ENCODE results near the gene HEPH.

HEPH gene

DNA sequence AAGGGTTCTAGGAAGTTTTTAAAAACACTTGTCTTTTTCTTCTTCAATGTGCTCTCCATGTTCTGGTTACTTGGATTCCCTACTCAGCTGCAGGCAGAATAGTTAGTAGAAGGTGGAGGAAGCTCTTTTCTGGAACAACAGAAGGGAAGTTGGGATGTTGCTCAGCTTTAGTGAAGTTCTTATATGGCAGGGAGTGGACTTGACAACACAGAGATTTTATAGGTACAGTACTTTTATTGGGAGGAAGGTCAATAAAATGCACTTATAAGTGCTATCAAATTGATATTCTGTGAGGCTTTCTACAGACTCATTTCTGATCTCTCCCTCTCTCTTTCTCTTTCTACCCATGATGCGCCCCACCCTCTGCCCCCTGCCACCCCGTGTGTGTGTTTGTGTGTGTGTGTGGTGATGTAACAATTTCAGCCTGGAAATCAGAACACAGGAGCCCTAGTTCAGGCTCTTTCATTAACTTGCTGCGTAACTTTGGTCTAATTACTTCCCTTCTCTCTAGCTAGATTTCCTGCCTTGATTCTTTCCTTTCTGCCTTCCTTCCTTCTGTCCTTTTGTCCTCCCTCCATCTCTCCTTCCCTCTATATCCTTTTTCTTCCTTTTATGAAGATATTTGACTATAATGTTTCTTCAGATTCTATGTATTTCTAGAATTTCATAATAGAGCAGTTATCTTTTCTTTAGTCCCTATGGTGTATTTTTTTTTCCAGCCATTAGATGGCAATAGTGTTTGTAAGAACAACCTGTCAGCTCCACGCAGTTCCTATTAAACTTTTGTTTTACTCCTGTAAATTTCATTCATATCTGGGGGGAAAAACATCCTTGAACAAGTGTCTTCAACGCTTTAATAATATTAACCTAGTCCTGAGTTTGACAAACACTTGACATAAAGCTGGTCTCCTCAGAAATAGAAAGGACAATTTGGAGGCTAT lies 37.1 kb downstream of the HEPH start:
- no peaks in the 10 kb centered on the region for H3K79me2 ChIP-seq (ENCODE audit: low read length)
- H3K27ac ChIP-seq (ENCODE audit: low read length): peak overlapping the region; percentile 30; the same call in 1 of the 2 replicates
- H3F3A ChIP-seq (ENCODE audit: insufficient read depth, low read length): no peaks in the 10 kb centered on the region
- peak; percentile 51 for DNase-seq
- H3K27me3 ChIP-seq (replicated peaks; ENCODE audit: insufficient read depth, low read length): no peaks in the 10 kb centered on the region
- no peaks in the 10 kb centered on the region for H3K9me3 ChIP-seq (replicated peaks; ENCODE audit: insufficient read depth, low read length)
- no peaks in the 10 kb centered on the region for H4K20me1 ChIP-seq (ENCODE audit: insufficient read depth, low read length)
- peak overlapping the region; percentile 33; the same call in 1 of the 2 replicates for H3K4me2 ChIP-seq (ENCODE audit: low read depth, low read length)
- H3K4me1 ChIP-seq (ENCODE audit: low read length): peaks cover 14% of the 10 kb centered on the region
- H3K4me3 ChIP-seq (ENCODE audit: low read length): no peak overlapping the region
- no peak for TF ChIP-seq EZH2 (optimal IDR thresholded peaks at IDR 0.05; ENCODE audit: low read depth, low read length)
- TF ChIP-seq, protein P1, sequence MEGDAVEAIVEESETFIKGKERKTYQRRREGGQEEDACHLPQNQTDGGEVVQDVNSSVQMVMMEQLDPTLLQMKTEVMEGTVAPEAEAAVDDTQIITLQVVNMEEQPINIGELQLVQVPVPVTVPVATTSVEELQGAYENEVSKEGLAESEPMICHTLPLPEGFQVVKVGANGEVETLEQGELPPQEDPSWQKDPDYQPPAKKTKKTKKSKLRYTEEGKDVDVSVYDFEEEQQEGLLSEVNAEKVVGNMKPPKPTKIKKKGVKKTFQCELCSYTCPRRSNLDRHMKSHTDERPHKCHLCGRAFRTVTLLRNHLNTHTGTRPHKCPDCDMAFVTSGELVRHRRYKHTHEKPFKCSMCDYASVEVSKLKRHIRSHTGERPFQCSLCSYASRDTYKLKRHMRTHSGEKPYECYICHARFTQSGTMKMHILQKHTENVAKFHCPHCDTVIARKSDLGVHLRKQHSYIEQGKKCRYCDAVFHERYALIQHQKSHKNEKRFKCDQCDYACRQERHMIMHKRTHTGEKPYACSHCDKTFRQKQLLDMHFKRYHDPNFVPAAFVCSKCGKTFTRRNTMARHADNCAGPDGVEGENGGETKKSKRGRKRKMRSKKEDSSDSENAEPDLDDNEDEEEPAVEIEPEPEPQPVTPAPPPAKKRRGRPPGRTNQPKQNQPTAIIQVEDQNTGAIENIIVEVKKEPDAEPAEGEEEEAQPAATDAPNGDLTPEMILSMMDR (IDR thresholded peaks at IDR 0.05; ENCODE audit: low read length): peak; percentile 52
- no peaks in the 10 kb centered on the region for H3K36me3 ChIP-seq (replicated peaks; ENCODE audit: insufficient read depth, low read length)
- no peaks in the 10 kb centered on the region for H3K9me2 ChIP-seq (replicated peaks; ENCODE audit: insufficient read depth, low read length)
- peak overlapping the region; percentile 47 for H2AFZ ChIP-seq (ENCODE audit: low read length)
- no peak overlapping the region for H3K9ac ChIP-seq (ENCODE audit: low read length)

DNA sequence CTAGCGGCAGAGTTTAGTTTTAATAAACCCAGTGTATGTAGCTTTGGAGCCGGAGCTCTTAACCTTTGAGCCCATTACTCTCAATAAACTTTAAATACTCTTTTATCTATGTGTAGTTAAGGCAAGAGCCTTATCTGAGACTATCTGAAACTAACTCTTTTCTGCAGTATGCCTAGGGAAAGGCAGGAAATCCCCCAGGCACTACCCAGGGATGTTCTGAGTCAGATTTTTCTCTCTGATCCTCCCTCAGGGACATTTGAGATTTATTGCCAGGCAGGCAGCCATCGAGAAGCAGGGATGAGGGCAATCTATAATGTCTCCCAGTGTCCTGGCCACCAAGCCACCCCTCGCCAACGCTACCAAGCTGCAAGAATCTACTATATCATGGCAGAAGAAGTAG lies 39.1 kb downstream of the HEPH start:
- Histone ChIP-seq H3F3A (ENCODE audit: insufficient read depth, low read length) (no peaks in the 10 kb centered on the region), H3K9ac (ENCODE audit: low read length) (no peak overlapping the region), H3K9me2 (replicated peaks; ENCODE audit: insufficient read depth, low read length) (no peaks in the 10 kb centered on the region), H3K27ac (ENCODE audit: low read length) (no peak overlapping the region), H3K79me2 (ENCODE audit: low read length) (no peaks in the 10 kb centered on the region), H3K27me3 (replicated peaks; ENCODE audit: insufficient read depth, low read length) (no peaks in the 10 kb centered on the region), H3K4me1 (ENCODE audit: low read length) (peaks cover 14% of the 10 kb centered on the region), H3K36me3 (replicated peaks; ENCODE audit: insufficient read depth, low read length) (no peaks in the 10 kb centered on the region), H4K20me1 (ENCODE audit: insufficient read depth, low read length) (no peaks in the 10 kb centered on the region), H3K9me3 (replicated peaks; ENCODE audit: insufficient read depth, low read length) (no peaks in the 10 kb centered on the region), H3K4me3 (ENCODE audit: low read length) (no peak overlapping the region), H3K4me2 (ENCODE audit: low read depth, low read length) (no peak overlapping the region), H2AFZ (ENCODE audit: low read length) (no peak overlapping the region)
- TF ChIP-seq EZH2phosphoT487 (IDR thresholded peaks at IDR 0.05; ENCODE audit: low read length) (no peak), EZH2 (optimal IDR thresholded peaks at IDR 0.05; ENCODE audit: low read depth, low read length) (no peak)
- TF ChIP-seq, protein P1 (IDR thresholded peaks at IDR 0.05; ENCODE audit: low read length): no peak
- no peak for DNase-seq

DNA sequence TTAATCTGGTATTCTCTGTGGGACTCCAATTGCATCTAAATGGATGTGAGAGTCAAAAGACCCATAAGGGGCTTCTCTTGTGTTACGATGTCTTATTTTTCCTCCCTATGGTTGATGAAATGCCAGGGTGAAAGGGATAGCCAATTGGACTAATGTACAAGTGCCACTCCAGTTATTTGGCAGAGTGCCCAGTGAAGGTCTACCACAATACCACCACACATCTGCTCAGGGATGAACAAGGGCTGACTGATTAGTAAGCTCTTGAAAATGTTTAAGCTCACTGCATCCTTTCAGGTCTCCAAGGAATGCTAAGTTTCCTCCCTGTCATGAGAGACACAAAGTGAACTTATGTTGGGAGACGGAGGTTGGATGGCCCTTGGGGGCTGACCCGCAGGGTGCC lies 57.8 kb downstream of the HEPH start:
- no peaks in the 10 kb centered on the region for H3K9me2 ChIP-seq (replicated peaks; ENCODE audit: insufficient read depth, low read length)
- H3K36me3 ChIP-seq (replicated peaks; ENCODE audit: insufficient read depth, low read length): no peaks in the 10 kb centered on the region
- H3F3A ChIP-seq (ENCODE audit: insufficient read depth, low read length): no peaks in the 10 kb centered on the region
- H2AFZ ChIP-seq (ENCODE audit: low read length): no peak overlapping the region
- H3K4me1 ChIP-seq (ENCODE audit: low read length): no peaks in the 10 kb centered on the region
- H3K79me2 ChIP-seq (ENCODE audit: low read length): no peaks in the 10 kb centered on the region
- H3K4me2 ChIP-seq (ENCODE audit: low read depth, low read length): no peak overlapping the region
- no peak for TF ChIP-seq EZH2phosphoT487 (IDR thresholded peaks at IDR 0.05; ENCODE audit: low read length)
- TF ChIP-seq EZH2 (optimal IDR thresholded peaks at IDR 0.05; ENCODE audit: low read depth, low read length): no peak
- TF ChIP-seq, protein P1 (IDR thresholded peaks at IDR 0.05; ENCODE audit: low read length): no peak
- H4K20me1 ChIP-seq (ENCODE audit: insufficient read depth, low read length): no peaks in the 10 kb centered on the region
- H3K9me3 ChIP-seq (replicated peaks; ENCODE audit: insufficient read depth, low read length): no peaks in the 10 kb centered on the region
- DNase-seq: no peak
- H3K27me3 ChIP-seq (replicated peaks; ENCODE audit: insufficient read depth, low read length): no peaks in the 10 kb centered on the region
- H3K27ac ChIP-seq (ENCODE audit: low read length): no peak overlapping the region
- no peak overlapping the region for H3K9ac ChIP-seq (ENCODE audit: low read length)
- H3K4me3 ChIP-seq (ENCODE audit: low read length): no peak overlapping the region
